Keratinocyte (primary cell): ENCODE measurements around the gene RHOT1. TPM values are rescaled to one million over a fixed set of nuclear protein-coding genes. Genes with fewer than 3 reads are reported as not detected.

ENCODE experiments used
- DNase-seq: peaks from one replicate; pipeline ENCODE4 v3.0.0-alpha.2; 2011; ENCODE audit warnings: low read depth, missing footprints, low spot score
- FAIRE-seq: peaks from 2 replicates; lab custom pipeline; 2011; peaks lifted over from hg19 to GRCh38; lab: Jason Lieb, UNC
- H2AFZ ChIP-seq: 2 replicates; pipeline ENCODE4 v1.6.0; 2012; ENCODE audit warnings: low read length, control low read depth, inconsistent platforms; ENCODE audit not compliant: control insufficient read depth
- H3K27ac ChIP-seq: 2 replicates; pipeline ENCODE4 v1.5.1; 2011; ENCODE audit warnings: low read length; ENCODE audit not compliant: control insufficient read depth, insufficient read depth
- H3K27me3 ChIP-seq: 3 replicates; pipeline ENCODE4 v1.6.0; 2011; ENCODE audit warnings: low read length; ENCODE audit not compliant: control insufficient read depth, insufficient read depth; ENCODE audit errors: extremely low read depth
- H3K36me3 ChIP-seq, 2 experiments: 2 replicates in 1 of 2; 3 replicates in 1 of 2; pipeline ENCODE4 v1.5.1; 2011; ENCODE audit warnings: low read length in 2 of 2, mild to moderate bottlenecking in 1 of 2; ENCODE audit not compliant: control insufficient read depth in 2 of 2, insufficient read depth in 2 of 2; ENCODE audit errors: extremely low read depth in 1 of 2
- H3K4me1 ChIP-seq: 3 replicates; pipeline ENCODE4 v1.5.1; 2011; ENCODE audit warnings: low read length; ENCODE audit not compliant: control insufficient read depth, insufficient read depth; ENCODE audit errors: extremely low read depth
- H3K4me2 ChIP-seq: 3 replicates; pipeline ENCODE4 v1.6.0; 2011; ENCODE audit warnings: low read depth, low read length; ENCODE audit not compliant: control insufficient read depth, insufficient read depth; ENCODE audit errors: extremely low read depth
- H3K4me3 ChIP-seq, 3 experiments: fragments of 200-600 bp in 1 of 3; sonication (generic) in 1 of 3; 2 replicates in 2 of 3; 3 replicates in 1 of 3; pipeline ENCODE4 v1.5.1; 2011 to 2016; ENCODE audit warnings: low read length in 3 of 3, mild to moderate bottlenecking in 3 of 3, control low read depth in 2 of 3, inconsistent platforms in 1 of 3, low read depth in 1 of 3, mixed read lengths in 1 of 3, mixed run types in 1 of 3, moderate library complexity in 1 of 3; ENCODE audit not compliant: control insufficient read depth in 2 of 3, insufficient read depth in 2 of 3; ENCODE audit errors: extremely low read depth in 1 of 3
- H3K79me2 ChIP-seq: 2 replicates; pipeline ENCODE4 v1.6.0; 2012; ENCODE audit warnings: low read length; ENCODE audit not compliant: control insufficient read depth, insufficient read depth
- H3K9ac ChIP-seq: 3 replicates; pipeline ENCODE4 v1.6.0; 2011; ENCODE audit warnings: low read length; ENCODE audit not compliant: control insufficient read depth, insufficient read depth; ENCODE audit errors: extremely low read depth
- H3K9me1 ChIP-seq: 3 replicates; pipeline ENCODE4 v1.6.0; 2011; ENCODE audit warnings: low read length; ENCODE audit not compliant: control insufficient read depth, insufficient read depth; ENCODE audit errors: extremely low read depth
- H3K9me3 ChIP-seq: 2 replicates; pipeline ENCODE4 v1.5.1; 2012; ENCODE audit warnings: low read depth, low read length; ENCODE audit not compliant: control insufficient read depth
- H4K20me1 ChIP-seq: 3 replicates; pipeline ENCODE4 v1.6.0; 2011; ENCODE audit warnings: low read length; ENCODE audit not compliant: control insufficient read depth, insufficient read depth; ENCODE audit errors: extremely low read depth
- EZH2 ChIP-seq: IDR thresholded peaks from one replicate; pipeline ENCODE4 v1.6.1; 2012; ENCODE audit warnings: inconsistent platforms, mild to moderate bottlenecking, low read length, moderate library complexity
- dilution Hi-C: fragments of 300-500 bp; cut with MboI; formaldehyde crosslinking; loops from one replicate; pipeline ENCODE4 v1.7.0; 2020; ENCODE audit warnings: low sequenced_read_pairs; ENCODE audit not compliant: extremely low pct_ligation_motif_present
- polyA plus RNA-seq, 5 experiments: library from polyadenylated mRNA; depleted of rRNA in 3 of 5; stranded (reverse) in 3 of 5; stranded (forward) in 1 of 5; unstranded in 1 of 5; fragments of >200 nt; gene quantifications; 1 replicate in 1 of 5; 2 replicates in 3 of 5; 3 replicates in 1 of 5; pipeline versions ENCODE4 v1.2.1 to v1.2.3, GENCODE V29; 2011 to 2012; ENCODE audit warnings: missing spikeins in 2 of 5, low read depth in 1 of 5, low replicate concordance in 1 of 5
- TF ChIP-seq, protein P1 (sequence below), 3 experiments: IDR thresholded peaks in 1 of 3; conservative IDR thresholded peaks in 1 of 3; optimal IDR thresholded peaks in 1 of 3; 2 replicates in 2 of 3; 3 replicates in 1 of 3; pipeline versions ENCODE3 to v1.5.1; 2011; ENCODE audit warnings: low read length in 3 of 3, mild to moderate bottlenecking in 3 of 3, moderate library complexity in 2 of 3, control low read depth in 1 of 3, inconsistent platforms in 1 of 3; ENCODE audit not compliant: insufficient read depth in 2 of 3; ENCODE audit errors: extremely low read depth in 1 of 3

The RHOT1 gene
- polyA plus RNA-seq, 1 donor (not counting 4 experiments of a cell fraction or from before 2014, with no cell fraction given): 50.4 TPM

DNA sequence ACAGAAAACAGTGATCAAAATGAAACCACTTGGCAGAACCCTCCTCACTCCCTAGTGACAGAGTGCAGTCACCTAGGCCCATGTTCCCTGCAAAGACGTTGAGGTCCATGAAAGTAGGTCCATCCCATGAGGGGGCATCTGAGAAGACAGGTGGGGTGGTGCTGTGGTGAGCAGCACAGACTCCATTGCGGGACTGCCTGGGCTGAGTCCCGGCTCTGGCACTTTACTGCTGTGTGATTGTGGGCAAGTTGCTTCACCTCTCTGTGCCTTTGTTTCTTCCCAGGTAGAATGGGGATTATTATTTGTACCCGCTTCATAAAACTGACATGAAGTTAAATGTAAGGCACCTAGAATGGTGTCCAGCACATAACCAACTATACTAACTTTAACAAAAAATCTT lies 23.5 kb upstream of the RHOT1 start:
- DNase-seq (no peak), FAIRE-seq (no peak)
- Histone ChIP-seq H3K79me2 (no peaks in the 10 kb centered on the region), H3K4me1 (no peaks in the 10 kb centered on the region), H3K9me3 (no peaks in the 10 kb centered on the region), H2AFZ (no peak overlapping the region), H3K4me2 (no peak overlapping the region), H4K20me1 (no peaks in the 10 kb centered on the region), H3K27me3 (no peaks in the 10 kb centered on the region), H3K4me3 (no peak overlapping the region), H3K9me1 (no peaks in the 10 kb centered on the region), H3K36me3 (no peaks in the 10 kb centered on the region), H3K9ac (no peak overlapping the region), H3K27ac (no peak overlapping the region)
- TF ChIP-seq, protein P1, sequence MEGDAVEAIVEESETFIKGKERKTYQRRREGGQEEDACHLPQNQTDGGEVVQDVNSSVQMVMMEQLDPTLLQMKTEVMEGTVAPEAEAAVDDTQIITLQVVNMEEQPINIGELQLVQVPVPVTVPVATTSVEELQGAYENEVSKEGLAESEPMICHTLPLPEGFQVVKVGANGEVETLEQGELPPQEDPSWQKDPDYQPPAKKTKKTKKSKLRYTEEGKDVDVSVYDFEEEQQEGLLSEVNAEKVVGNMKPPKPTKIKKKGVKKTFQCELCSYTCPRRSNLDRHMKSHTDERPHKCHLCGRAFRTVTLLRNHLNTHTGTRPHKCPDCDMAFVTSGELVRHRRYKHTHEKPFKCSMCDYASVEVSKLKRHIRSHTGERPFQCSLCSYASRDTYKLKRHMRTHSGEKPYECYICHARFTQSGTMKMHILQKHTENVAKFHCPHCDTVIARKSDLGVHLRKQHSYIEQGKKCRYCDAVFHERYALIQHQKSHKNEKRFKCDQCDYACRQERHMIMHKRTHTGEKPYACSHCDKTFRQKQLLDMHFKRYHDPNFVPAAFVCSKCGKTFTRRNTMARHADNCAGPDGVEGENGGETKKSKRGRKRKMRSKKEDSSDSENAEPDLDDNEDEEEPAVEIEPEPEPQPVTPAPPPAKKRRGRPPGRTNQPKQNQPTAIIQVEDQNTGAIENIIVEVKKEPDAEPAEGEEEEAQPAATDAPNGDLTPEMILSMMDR (optimal IDR thresholded peaks at IDR 0.05 in 1 of 3, IDR thresholded peaks at IDR 0.05 in 1 of 3, conservative IDR thresholded peaks at IDR 0.05 in 1 of 3; ENCODE audit: extremely low read depth in 1 of 3, insufficient read depth in 2 of 3, low read length in 3 of 3): no peak
- TF ChIP-seq EZH2: no peak
- dilution Hi-C loops: no loop called here

DNA sequence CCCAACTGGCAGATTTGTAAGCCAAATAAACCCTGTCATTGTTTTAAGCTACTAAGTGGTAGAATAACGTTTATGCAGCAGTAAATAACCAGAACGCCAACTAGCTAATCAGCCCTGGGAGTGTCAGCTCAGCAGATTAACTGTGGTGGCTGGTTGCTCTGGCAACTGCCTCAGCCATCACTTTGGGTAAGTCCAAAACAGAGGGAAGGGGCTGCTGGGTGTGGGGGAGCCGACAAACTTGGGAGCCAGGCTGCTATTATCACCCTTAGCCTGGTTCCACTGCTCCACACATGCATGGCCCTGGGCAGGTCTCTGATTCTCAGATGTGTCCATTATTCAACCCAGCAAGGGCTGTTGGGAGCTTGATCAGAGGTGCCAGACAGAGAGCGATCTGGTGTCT lies 22.2 kb upstream of the RHOT1 start:
- Histone ChIP-seq H3K27ac (no peak overlapping the region), H3K36me3 (no peaks in the 10 kb centered on the region), H3K9me3 (no peaks in the 10 kb centered on the region), H3K4me3 (no peak overlapping the region), H3K9me1 (no peaks in the 10 kb centered on the region), H3K27me3 (no peaks in the 10 kb centered on the region), H3K4me2 (no peak overlapping the region), H4K20me1 (no peaks in the 10 kb centered on the region), H3K9ac (no peak overlapping the region), H3K79me2 (no peaks in the 10 kb centered on the region), H2AFZ (no peak overlapping the region), H3K4me1 (no peaks in the 10 kb centered on the region)
- no peak for DNase-seq
- TF ChIP-seq, protein P1 (optimal IDR thresholded peaks at IDR 0.05 in 1 of 3, IDR thresholded peaks at IDR 0.05 in 1 of 3, conservative IDR thresholded peaks at IDR 0.05 in 1 of 3; ENCODE audit: extremely low read depth in 1 of 3, insufficient read depth in 2 of 3, low read length in 3 of 3): no peak
- TF ChIP-seq EZH2: no peak
- dilution Hi-C loops: no loop called here
- no peak for FAIRE-seq
